ENCODE data around the gene CDC25C.

GRCh38 chr5:138316355-138316754 lies 15.2 kb downstream of the CDC25C start:
- no peak for TF ChIP-seq REST (IDR thresholded peaks at IDR 0.05)
- TF ChIP-seq JUND (IDR thresholded peaks at IDR 0.05), result no peak
- TF ChIP-seq CTCF (IDR thresholded peaks at IDR 0.05; ENCODE audit: low read depth, low read length, missing input control), result no peak
- TF ChIP-seq TAF1 (conservative IDR thresholded peaks at IDR 0.05), result no peak
- no peak for TF ChIP-seq ZBTB33 (IDR thresholded peaks at IDR 0.05)
- TF ChIP-seq GABPA (IDR thresholded peaks at IDR 0.05 in 1 of 2, conservative IDR thresholded peaks at IDR 0.05 in 1 of 2), result no peak
- no peak for TF ChIP-seq YY1 (IDR thresholded peaks at IDR 0.05)

Measured in liver (tissue), 3 donors.